Neural progenitor cell (in vitro differentiated cells): ENCODE results near the gene DSCAML1. TPM values are rescaled to one million over a fixed set of nuclear protein-coding genes. Genes with fewer than 3 reads are reported as not detected.
A peak's percentile ranks its signal among the peaks of the same experiment; 100 is the strongest.

Experiments
- DNase-seq: peaks from one replicate; pipeline ENCODE4 v3.0.0-alpha.2; 2016; ENCODE audit warnings: low spot score
- H2AFZ ChIP-seq: fragments of 200-600 bp; sonication (generic); replicated peaks from 2 replicates; pipeline ENCODE4 v1.6.1; 2016; ENCODE audit warnings: antibody characterized with exemption
- H3F3A ChIP-seq: fragments of 200-600 bp; sonication (generic); 2 replicates; pipeline ENCODE4 v1.6.1; 2016; ENCODE audit warnings: antibody characterized with exemption, low read depth
- H3K27ac ChIP-seq: fragments of 200-600 bp; sonication (generic); 2 replicates; pipeline ENCODE4 v1.5.1; 2016; ENCODE audit warnings: mild to moderate bottlenecking
- H3K27me3 ChIP-seq: fragments of 200-600 bp; sonication (generic); 2 replicates; pipeline ENCODE4 v1.6.1; 2016; ENCODE audit warnings: mild to moderate bottlenecking, moderate library complexity
- H3K36me3 ChIP-seq: fragments of 200-600 bp; sonication (generic); 2 replicates; pipeline ENCODE4 v1.5.1; 2016
- H3K4me1 ChIP-seq: fragments of 200-600 bp; sonication (generic); 2 replicates; pipeline ENCODE4 v1.6.1; 2016; ENCODE audit warnings: mixed run types
- H3K4me2 ChIP-seq: fragments of 200-600 bp; sonication (generic); 2 replicates; pipeline ENCODE4 v1.6.1; 2016
- H3K4me3 ChIP-seq: fragments of 200-600 bp; sonication (generic); 2 replicates; pipeline ENCODE4 v1.5.1; 2016
- H3K79me2 ChIP-seq: fragments of 200-600 bp; sonication (generic); 2 replicates; pipeline ENCODE4 v1.6.1; 2016; ENCODE audit warnings: low read depth
- H3K9ac ChIP-seq: fragments of 200-600 bp; sonication (generic); 2 replicates; pipeline ENCODE4 v1.6.1; 2016
- H3K9me3 ChIP-seq: fragments of 200-600 bp; sonication (generic); 2 replicates; pipeline ENCODE4 v1.5.1; 2016; ENCODE audit warnings: low read depth
- H4K20me1 ChIP-seq: fragments of 200-600 bp; sonication (generic); 2 replicates; pipeline ENCODE4 v1.6.1; 2016; ENCODE audit warnings: low read depth
- H3K27ac Mint-ChIP-seq: 3 replicates; pipeline ENCODE4 v1.8.0; 2021; ENCODE audit warnings: mixed read lengths
- H3K27me3 Mint-ChIP-seq: 2 replicates; pipeline ENCODE4 v1.8.0; 2022; ENCODE audit warnings: low read depth, mild to moderate bottlenecking, inconsistent platforms, moderate library complexity, mixed read lengths; ENCODE audit not compliant: insufficient read depth
- H3K36me3 Mint-ChIP-seq: 3 replicates; pipeline ENCODE4 v1.8.0; 2021; ENCODE audit warnings: mixed read lengths
- H3K4me1 Mint-ChIP-seq: 3 replicates; pipeline ENCODE4 v1.8.0; 2021; ENCODE audit warnings: mixed read lengths
- H3K4me3 Mint-ChIP-seq: 3 replicates; pipeline ENCODE4 v1.8.0; 2021; ENCODE audit warnings: mild to moderate bottlenecking, moderate library complexity, mixed read lengths
- H3K9me3 Mint-ChIP-seq: 3 replicates; pipeline ENCODE4 v1.8.0; 2020; ENCODE audit warnings: mixed read lengths
- EZH2 ChIP-seq: fragments of 200-600 bp; sonication (generic); IDR thresholded peaks from 2 replicates; pipeline ENCODE4 v1.6.1; 2017; ENCODE audit warnings: antibody characterized with exemption, mild to moderate bottlenecking, moderate library complexity
- EZH2phosphoT487 ChIP-seq: fragments of 200-600 bp; sonication (generic); IDR thresholded peaks from 2 replicates; pipeline ENCODE4 v1.6.1; 2017; ENCODE audit warnings: antibody characterized with exemption
- total RNA-seq: library from RNA; depleted of rRNA; stranded (reverse); fragments of >200 nt; gene quantifications from 2 replicates; pipeline ENCODE4 v1.2.3, GENCODE V29; 2015; ENCODE audit warnings: low replicate concordance
- TF ChIP-seq, protein P1 (sequence below): fragments of 200-600 bp; sonication (generic); IDR thresholded peaks from 2 replicates; pipeline ENCODE4 v1.5.1; 2017; ENCODE audit warnings: antibody characterized with exemption, mild to moderate bottlenecking

DSCAML1 gene
- total RNA-seq, 1 donor from 2014 or later: 0.06 TPM

DNA sequence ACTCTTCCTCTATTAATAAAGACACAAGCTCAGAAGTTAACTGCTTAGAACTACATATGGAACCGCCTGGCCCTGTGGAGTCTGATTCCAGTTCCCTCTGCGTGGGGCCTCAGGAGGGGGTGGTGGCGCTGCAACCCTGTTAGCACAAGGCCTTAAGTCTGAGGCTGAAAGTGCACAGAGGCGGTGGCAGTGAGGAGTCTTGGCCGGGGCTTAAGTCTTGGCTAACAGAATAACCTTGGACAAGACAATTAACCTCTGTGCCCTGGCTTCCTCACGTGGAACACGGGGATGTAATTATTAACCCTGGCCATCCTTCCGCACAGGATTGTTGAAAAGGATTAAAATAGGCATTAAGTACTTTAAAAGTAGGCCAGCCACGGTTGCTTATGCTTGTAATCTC, 277.8 kb downstream of the DSCAML1 start:
- peaks cover 33% of the 10 kb centered on the region for H3K4me1 Mint-ChIP-seq
- no peaks in the 10 kb centered on the region for H3F3A ChIP-seq
- H3K9me3 ChIP-seq: no peaks in the 10 kb centered on the region
- H3K27me3 ChIP-seq: no peaks in the 10 kb centered on the region
- no peak overlapping the region for H3K27ac ChIP-seq
- H3K79me2 ChIP-seq: no peaks in the 10 kb centered on the region
- peaks cover 2% of the 10 kb centered on the region for H3K36me3 Mint-ChIP-seq
- no peak overlapping the region for H3K9ac ChIP-seq
- H3K4me1 ChIP-seq: no peaks in the 10 kb centered on the region
- peak; percentile 31 for DNase-seq
- H3K27ac Mint-ChIP-seq: no peak overlapping the region
- no peaks in the 10 kb centered on the region for H3K36me3 ChIP-seq
- H4K20me1 ChIP-seq: no peaks in the 10 kb centered on the region
- TF ChIP-seq, protein P1, sequence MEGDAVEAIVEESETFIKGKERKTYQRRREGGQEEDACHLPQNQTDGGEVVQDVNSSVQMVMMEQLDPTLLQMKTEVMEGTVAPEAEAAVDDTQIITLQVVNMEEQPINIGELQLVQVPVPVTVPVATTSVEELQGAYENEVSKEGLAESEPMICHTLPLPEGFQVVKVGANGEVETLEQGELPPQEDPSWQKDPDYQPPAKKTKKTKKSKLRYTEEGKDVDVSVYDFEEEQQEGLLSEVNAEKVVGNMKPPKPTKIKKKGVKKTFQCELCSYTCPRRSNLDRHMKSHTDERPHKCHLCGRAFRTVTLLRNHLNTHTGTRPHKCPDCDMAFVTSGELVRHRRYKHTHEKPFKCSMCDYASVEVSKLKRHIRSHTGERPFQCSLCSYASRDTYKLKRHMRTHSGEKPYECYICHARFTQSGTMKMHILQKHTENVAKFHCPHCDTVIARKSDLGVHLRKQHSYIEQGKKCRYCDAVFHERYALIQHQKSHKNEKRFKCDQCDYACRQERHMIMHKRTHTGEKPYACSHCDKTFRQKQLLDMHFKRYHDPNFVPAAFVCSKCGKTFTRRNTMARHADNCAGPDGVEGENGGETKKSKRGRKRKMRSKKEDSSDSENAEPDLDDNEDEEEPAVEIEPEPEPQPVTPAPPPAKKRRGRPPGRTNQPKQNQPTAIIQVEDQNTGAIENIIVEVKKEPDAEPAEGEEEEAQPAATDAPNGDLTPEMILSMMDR: no peak
- TF ChIP-seq EZH2: no peak
- no peak for TF ChIP-seq EZH2phosphoT487
- H3K27me3 Mint-ChIP-seq: peaks cover 28% of the 10 kb centered on the region
- no peak overlapping the region for H3K4me3 ChIP-seq
- H3K4me2 ChIP-seq: no peak overlapping the region
- no peaks in the 10 kb centered on the region for H3K9me3 Mint-ChIP-seq
- no peak overlapping the region for H2AFZ ChIP-seq
- H3K4me3 Mint-ChIP-seq: no peak overlapping the region

DNA sequence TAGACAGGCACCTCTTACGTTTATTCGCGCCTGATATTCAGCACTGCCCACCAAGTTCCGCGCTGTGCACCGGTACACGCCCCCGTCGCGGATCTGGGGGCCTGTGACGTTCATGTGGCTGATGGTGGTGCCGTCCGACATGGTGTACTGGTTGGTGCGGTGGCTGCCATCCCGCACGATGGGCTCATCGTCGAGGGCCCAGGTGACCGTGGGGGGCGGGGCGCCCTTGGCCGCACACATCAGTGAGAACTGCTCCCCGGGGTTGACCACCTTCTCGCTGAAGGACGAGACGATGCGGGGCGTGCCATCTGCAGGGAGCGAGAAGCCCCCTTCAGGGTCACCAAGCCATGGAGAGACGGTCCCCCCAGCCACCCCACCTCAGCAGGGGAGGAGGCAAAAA, 278.6 kb downstream of the DSCAML1 start:
- Mint-ChIP-seq H3K36me3 (peaks cover 2% of the 10 kb centered on the region), H3K4me3 (no peak overlapping the region), H3K9me3 (no peaks in the 10 kb centered on the region), H3K4me1 (peaks cover 33% of the 10 kb centered on the region), H3K27ac (no peak overlapping the region), H3K27me3 (peaks cover 30% of the 10 kb centered on the region)
- no peaks in the 10 kb centered on the region for H3K9me3 ChIP-seq
- no peak overlapping the region for H3K9ac ChIP-seq
- no peak overlapping the region for H3K4me2 ChIP-seq
- H3K36me3 ChIP-seq: no peaks in the 10 kb centered on the region
- TF ChIP-seq EZH2 (no peak), EZH2phosphoT487 (no peak)
- TF ChIP-seq, protein P1: no peak
- H3K79me2 ChIP-seq: no peaks in the 10 kb centered on the region
- H3F3A ChIP-seq: no peaks in the 10 kb centered on the region
- no peak for DNase-seq
- no peaks in the 10 kb centered on the region for H4K20me1 ChIP-seq
- H3K4me3 ChIP-seq: no peak overlapping the region
- H3K4me1 ChIP-seq: no peaks in the 10 kb centered on the region
- no peaks in the 10 kb centered on the region for H3K27me3 ChIP-seq
- no peak overlapping the region for H2AFZ ChIP-seq
- H3K27ac ChIP-seq: no peak overlapping the region

DNA sequence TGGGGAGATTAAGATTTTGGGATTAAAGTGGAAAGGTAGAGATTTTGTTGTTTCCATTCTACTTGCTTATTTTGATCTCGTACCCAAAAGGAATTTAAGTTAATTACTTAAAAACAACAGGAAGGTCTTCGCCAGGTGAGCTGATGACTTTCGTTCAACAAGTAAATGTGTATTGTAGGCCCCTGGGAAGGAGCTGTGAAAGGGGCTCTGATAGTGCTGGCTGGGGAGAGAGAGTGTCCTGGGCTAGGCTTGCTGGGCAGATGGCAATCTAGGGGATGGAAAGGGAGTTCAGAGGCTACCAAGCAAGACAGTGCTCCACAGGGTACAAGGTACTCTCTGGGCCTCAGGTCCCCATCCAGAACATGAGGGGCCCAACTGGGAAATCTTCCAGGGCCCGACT, 279.9 kb downstream of the DSCAML1 start:
- no peak overlapping the region for H3K4me2 ChIP-seq
- peaks cover 27% of the 10 kb centered on the region for H3K27me3 Mint-ChIP-seq
- H3K27ac ChIP-seq: no peak overlapping the region
- H3K79me2 ChIP-seq: no peaks in the 10 kb centered on the region
- TF ChIP-seq EZH2phosphoT487 (no peak), EZH2 (no peak)
- TF ChIP-seq, protein P1: no peak
- no peaks in the 10 kb centered on the region for H3K27me3 ChIP-seq
- no peaks in the 10 kb centered on the region for H3K36me3 ChIP-seq
- no peak overlapping the region for H3K27ac Mint-ChIP-seq
- H3K4me3 Mint-ChIP-seq: no peak overlapping the region
- peaks cover 2% of the 10 kb centered on the region for H3K36me3 Mint-ChIP-seq
- no peak for DNase-seq
- no peaks in the 10 kb centered on the region for H4K20me1 ChIP-seq
- no peak overlapping the region for H2AFZ ChIP-seq
- no peak overlapping the region for H3K4me3 ChIP-seq
- no peaks in the 10 kb centered on the region for H3K9me3 ChIP-seq
- H3K9ac ChIP-seq: no peak overlapping the region
- H3K9me3 Mint-ChIP-seq: no peaks in the 10 kb centered on the region
- peaks cover 4% of the 10 kb centered on the region for H3F3A ChIP-seq
- H3K4me1 Mint-ChIP-seq: peaks cover 42% of the 10 kb centered on the region
- peaks cover 11% of the 10 kb centered on the region for H3K4me1 ChIP-seq
